WERI-Rb-1 (cell line): ENCODE data around the gene TWIST2.

Experiments
- DNase-seq: peaks from one replicate; pipeline ENCODE4 v3.0.0-alpha.2; 2020
- H3K27ac ChIP-seq: fragments of 250-450 bp; sonication (Bioruptor Pico); 2 replicates; pipeline ENCODE4 v1.5.1; 2020; ENCODE audit warnings: mild to moderate bottlenecking, moderate library complexity
- H3K27me3 ChIP-seq: fragments of 250-450 bp; sonication (Bioruptor Pico); 2 replicates; pipeline ENCODE4 v1.5.1; 2021; ENCODE audit warnings: mild to moderate bottlenecking, low read depth, moderate library complexity; ENCODE audit not compliant: insufficient read depth, severe bottlenecking
- H3K36me3 ChIP-seq: fragments of 250-450 bp; sonication (Bioruptor Pico); 2 replicates; pipeline ENCODE4 v1.5.1; 2020; ENCODE audit warnings: mild to moderate bottlenecking, moderate library complexity
- H3K4me3 ChIP-seq: 2 replicates; pipeline ENCODE4 v1.5.1; 2011; ENCODE audit warnings: low read depth, mild to moderate bottlenecking, control low read depth, low read length
- H3K9me3 ChIP-seq: fragments of 250-450 bp; sonication (Bioruptor Pico); 2 replicates; pipeline ENCODE4 v1.5.1; 2021; ENCODE audit warnings: mild to moderate bottlenecking, moderate library complexity; ENCODE audit not compliant: severe bottlenecking
- TF ChIP-seq, protein P1 (sequence below): IDR thresholded peaks from 2 replicates; pipeline ENCODE4 v1.5.1; 2011; ENCODE audit warnings: low read depth, mild to moderate bottlenecking, control low read depth, inconsistent platforms, low read length

Gene TWIST2

DNA sequence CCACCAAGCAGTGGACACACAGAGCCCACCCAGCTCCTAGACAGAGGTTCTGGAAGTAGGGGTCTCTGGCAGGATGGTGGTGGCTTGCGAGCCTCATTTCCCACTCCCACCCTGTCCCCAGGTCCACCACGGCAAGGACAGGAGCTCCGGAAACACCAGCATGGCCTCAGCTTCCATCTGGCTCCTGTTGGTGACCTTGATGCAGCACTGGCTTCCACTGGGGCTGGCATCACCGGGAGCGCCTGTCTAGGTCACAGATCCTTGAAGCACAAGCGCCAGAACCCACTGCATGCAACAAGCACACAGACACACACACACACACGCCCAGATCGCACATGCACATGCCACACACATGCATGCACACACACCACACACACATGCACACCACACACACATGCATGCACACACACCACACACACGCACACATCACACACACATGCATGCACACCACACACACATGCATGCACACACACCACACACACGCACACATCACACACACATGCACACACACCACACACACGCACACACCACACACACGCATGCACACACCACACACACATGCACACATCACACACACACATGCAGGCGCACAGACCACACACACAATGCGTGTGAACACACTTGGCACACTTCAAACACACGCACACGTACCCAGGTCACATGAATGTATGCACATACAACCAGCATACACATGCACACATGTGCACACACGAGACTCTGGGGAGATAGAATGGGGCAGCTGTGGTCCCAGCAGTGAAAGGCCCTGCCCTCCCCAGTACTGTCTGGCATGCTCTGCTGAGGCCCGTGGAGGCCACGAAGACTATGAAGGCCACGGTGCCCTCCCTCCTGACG lies 63.7 kb downstream of the TWIST2 start:
- H3K27me3 ChIP-seq = peaks cover 70% of the 10 kb centered on the region
- no peaks in the 10 kb centered on the region for H3K36me3 ChIP-seq
- peaks cover 7% of the 10 kb centered on the region for H3K9me3 ChIP-seq
- TF ChIP-seq, protein P1, sequence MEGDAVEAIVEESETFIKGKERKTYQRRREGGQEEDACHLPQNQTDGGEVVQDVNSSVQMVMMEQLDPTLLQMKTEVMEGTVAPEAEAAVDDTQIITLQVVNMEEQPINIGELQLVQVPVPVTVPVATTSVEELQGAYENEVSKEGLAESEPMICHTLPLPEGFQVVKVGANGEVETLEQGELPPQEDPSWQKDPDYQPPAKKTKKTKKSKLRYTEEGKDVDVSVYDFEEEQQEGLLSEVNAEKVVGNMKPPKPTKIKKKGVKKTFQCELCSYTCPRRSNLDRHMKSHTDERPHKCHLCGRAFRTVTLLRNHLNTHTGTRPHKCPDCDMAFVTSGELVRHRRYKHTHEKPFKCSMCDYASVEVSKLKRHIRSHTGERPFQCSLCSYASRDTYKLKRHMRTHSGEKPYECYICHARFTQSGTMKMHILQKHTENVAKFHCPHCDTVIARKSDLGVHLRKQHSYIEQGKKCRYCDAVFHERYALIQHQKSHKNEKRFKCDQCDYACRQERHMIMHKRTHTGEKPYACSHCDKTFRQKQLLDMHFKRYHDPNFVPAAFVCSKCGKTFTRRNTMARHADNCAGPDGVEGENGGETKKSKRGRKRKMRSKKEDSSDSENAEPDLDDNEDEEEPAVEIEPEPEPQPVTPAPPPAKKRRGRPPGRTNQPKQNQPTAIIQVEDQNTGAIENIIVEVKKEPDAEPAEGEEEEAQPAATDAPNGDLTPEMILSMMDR = no peak
- DNase-seq = no peak
- no peak overlapping the region for H3K27ac ChIP-seq
- H3K4me3 ChIP-seq = no peak overlapping the region

DNA sequence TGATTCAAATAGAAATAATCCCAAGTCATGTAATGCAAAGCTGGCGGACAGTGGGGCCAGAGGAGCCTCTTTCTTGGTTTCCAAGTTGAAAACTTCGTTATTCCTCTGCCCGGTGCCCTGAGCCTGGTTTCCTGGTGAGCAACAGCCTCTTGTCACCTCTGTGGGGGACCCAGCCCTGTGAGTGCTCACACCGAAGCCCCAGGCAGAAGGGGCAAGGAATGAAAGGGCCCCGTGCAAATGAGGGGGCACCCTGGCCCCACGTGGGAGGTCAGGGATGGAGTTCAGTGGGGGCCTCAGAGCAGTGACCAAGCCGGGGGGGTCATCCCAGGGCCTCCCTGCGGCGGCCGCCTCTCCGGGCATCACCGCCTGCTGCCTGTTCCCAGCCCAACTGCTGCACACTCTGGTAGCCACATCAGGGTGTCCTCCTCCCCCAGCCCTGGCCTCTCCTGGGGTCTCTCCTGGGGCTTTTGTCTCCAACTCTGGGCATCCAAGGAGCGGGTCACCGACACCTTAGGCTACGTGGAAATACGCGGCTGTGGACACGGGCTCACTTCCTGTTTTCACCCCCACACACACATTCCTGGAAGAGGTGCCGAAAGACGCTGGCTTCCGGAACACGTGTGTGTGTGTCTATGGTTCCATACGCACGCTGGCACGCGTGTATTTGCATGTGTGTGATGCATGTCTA lies 64.5 kb downstream of the TWIST2 start:
- H3K36me3 ChIP-seq = no peaks in the 10 kb centered on the region

DNA sequence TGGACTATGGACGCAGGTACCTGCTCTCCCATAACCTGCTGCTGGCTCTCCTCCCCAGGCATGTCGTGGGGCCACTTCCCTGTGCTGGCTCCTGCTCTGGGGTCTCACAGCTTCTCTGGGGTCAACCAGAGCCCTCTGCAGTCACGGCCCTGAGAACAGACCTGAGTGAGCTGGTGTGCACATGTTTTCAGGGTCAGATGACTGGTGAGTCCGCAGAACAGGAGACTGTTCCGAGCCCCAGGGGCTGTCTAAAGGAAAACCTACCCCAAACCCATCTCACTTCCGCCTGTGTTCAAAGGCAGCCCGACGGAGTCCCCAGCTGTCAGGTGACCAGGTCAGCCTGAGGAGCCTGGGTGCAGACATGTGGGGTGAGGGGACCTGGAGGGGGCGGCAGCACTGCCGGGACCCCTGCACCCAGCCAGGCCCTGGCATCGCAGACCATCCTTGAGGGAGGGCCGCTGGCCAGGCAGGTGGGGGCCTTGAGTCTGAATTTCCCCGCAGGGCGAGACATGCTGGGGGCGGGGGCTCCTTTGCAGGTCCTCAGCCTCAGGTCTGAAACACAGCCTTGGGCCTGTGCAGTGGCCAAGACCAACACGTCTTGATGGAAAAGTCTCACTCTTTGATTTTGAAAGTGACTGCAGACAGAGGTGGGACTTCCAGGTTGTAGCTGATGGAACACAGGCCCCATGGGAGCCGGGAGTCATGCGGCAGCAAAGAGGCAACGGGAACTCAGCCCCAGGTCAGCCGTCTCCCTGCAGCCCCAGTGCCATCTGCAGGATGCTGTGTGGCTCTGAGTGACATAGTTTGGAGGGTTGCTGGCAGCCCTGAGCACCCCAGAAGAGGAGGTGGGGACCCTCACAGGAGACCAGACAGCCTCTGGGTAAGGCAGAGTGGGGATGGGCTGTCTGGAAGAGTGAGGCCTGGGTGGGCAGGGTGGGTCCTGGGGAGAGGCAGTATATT lies 65.3 kb downstream of the TWIST2 start:
- H3K4me3 ChIP-seq = no peak overlapping the region
- H3K27me3 ChIP-seq = peaks cover 86% of the 10 kb centered on the region
- TF ChIP-seq, protein P1 = no peak
- peaks cover under 1% of the 10 kb centered on the region for H3K9me3 ChIP-seq
- no peaks in the 10 kb centered on the region for H3K36me3 ChIP-seq
- DNase-seq = no peak
- no peak overlapping the region for H3K27ac ChIP-seq

More for the DNA sequence above, 64.5 kb downstream of the TWIST2 start:
- Histone ChIP-seq H3K4me3 (no peak overlapping the region), H3K27ac (no peak overlapping the region), H3K27me3 (peaks cover 78% of the 10 kb centered on the region), H3K9me3 (peaks cover 7% of the 10 kb centered on the region)
- TF ChIP-seq, protein P1 = no peak
- no peak for DNase-seq

DNA sequence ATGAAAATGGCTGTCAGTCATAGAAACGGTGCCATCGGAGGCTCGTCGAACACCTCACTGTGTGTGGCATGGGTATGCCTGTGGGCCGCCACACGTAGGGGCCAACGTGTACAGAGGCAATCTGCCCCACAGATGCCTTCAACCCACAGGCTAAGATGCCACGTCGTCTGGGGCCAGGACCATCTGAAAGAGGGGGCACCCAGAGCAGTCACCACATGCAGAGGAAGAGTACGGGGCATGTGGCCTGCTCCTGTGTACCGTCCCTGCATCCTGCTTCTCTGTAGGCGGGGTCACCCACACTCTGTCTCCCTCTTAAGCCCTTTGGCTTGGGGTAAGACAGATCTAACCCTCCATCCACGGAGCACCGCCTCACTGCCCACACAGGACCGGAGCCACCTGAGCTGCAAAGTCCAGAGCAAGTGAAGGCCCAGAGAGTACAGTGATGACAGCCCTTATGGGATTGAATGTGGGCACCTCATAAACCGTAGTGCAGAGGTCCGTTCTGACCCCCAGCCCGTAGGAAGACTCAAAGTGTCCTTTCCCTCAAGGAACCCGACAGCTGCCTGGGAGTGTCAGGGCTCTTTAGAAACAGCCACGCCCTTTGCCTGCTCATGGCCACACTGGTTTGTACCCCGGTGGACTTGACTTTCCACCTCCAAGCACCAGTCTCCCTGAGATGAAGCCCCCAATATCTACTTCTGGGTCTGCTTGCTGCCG lies 66.2 kb downstream of the TWIST2 start:
- H3K4me3 ChIP-seq = no peak overlapping the region
- DNase-seq = no peak
- TF ChIP-seq, protein P1 = no peak

DNA sequence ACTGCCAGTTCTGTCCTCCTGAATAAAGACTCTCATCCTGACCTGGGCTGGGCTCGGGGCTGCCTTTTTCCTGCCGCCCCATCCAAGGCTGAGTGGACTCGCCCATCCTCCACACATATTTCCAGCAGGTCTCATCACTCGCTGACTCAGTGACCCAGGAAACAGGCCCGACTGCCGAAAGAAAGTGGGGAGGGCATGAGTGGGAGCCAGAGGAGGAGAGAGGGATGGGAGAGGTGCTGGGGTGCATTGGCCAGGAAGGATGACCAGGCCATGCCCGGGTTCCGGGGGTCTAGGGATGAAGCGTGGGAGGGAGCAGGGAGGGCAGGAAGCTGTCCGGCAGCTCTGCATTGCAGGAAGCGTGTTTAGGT lies 66.7 kb downstream of the TWIST2 start:
- peaks cover 94% of the 10 kb centered on the region for H3K27me3 ChIP-seq
- H3K4me3 ChIP-seq = no peak overlapping the region
- TF ChIP-seq, protein P1 = no peak
- no peaks in the 10 kb centered on the region for H3K9me3 ChIP-seq
- no peaks in the 10 kb centered on the region for H3K36me3 ChIP-seq
- no peak overlapping the region for H3K27ac ChIP-seq
- DNase-seq = no peak

More for the DNA sequence above, 66.2 kb downstream of the TWIST2 start:
- Histone ChIP-seq H3K36me3 (no peaks in the 10 kb centered on the region), H3K27ac (no peak overlapping the region), H3K27me3 (peaks cover 93% of the 10 kb centered on the region), H3K9me3 (no peaks in the 10 kb centered on the region)
